Right lobe of liver (tissue), 4 donors: ENCODE data around the gene IQCH.

ENCODE experiments used
- POLR2A ChIP-seq: fragments of 450-650 bp; IDR thresholded peaks from one replicate; pipeline ENCODE4 v1.6.1; 2017; ENCODE audit warnings: antibody characterized with exemption, mild to moderate bottlenecking
- TF ChIP-seq, protein P1 (sequence below), 4 donors: fragments of 200-600 bp in 3 of 4; fragments of 450-650 bp in 1 of 4; IDR thresholded peaks; one replicate each; pipeline versions ENCODE4 v1.5.1 to v1.8.0; 2016 to 2022; ENCODE audit warnings: antibody characterized with exemption in 4 of 4, mild to moderate bottlenecking in 2 of 4
- donor health status: DM: no; HTN: no; CAD: no.
- donor health status: DM: no; HTN: no; CAD: no.
- donor health status: DM: no; HTN: yes; CAD: no.

DNA sequence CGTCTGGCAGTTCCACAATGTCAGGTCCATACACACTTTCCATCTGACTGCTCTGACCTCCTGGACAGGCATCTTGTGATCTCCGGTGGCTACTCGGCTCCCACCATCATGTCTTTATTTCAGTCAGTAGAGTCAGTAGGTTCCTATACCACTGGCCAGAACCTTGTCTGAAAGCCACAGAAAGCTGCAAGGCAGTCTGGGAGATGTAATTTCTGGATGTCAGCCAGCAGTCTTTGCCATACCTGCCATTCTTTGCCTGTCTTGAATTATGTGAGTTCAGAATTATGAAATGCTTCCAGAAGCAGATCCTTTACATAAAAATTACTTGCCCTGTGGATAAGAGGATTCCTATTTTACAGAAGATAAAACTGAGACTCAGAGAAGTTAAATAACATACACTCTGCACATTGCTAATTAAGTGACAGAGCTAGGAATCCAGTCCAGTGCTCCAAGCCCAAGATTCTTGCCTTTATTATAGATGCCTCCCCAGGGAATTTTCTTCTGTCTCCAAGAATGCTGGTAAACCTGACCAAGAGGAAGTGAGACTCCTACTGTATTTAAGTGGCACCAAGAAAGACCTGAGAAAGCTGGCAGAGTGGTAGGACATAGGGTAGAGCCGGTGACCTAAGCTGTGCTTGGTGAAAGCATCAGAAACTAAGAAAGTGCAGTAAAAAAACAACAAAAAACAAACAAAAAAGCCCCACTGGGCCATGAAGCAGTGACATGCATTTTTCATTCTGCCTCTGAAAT, 75.6 kb downstream of the IQCH start:
- TF ChIP-seq, protein P1, sequence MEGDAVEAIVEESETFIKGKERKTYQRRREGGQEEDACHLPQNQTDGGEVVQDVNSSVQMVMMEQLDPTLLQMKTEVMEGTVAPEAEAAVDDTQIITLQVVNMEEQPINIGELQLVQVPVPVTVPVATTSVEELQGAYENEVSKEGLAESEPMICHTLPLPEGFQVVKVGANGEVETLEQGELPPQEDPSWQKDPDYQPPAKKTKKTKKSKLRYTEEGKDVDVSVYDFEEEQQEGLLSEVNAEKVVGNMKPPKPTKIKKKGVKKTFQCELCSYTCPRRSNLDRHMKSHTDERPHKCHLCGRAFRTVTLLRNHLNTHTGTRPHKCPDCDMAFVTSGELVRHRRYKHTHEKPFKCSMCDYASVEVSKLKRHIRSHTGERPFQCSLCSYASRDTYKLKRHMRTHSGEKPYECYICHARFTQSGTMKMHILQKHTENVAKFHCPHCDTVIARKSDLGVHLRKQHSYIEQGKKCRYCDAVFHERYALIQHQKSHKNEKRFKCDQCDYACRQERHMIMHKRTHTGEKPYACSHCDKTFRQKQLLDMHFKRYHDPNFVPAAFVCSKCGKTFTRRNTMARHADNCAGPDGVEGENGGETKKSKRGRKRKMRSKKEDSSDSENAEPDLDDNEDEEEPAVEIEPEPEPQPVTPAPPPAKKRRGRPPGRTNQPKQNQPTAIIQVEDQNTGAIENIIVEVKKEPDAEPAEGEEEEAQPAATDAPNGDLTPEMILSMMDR (IDR thresholded peaks at IDR 0.05) = no peak
- TF ChIP-seq POLR2A = no peak
